Panc1 (cell line): Measurements from ENCODE around the gene KRIT1. TPM values are rescaled to one million over a fixed set of nuclear protein-coding genes. Genes with fewer than 3 reads are reported as not detected.

Experiments used
- ATAC-seq: fragments of 200-7000 bp; cut with Tn5 transposase; 2 replicates; pipeline ENCODE4 v1.9.1; 2020; ENCODE audit warnings: mild to moderate bottlenecking, moderate library complexity
- BruUV-seq: library from RNA; stranded (reverse); fragments of 400-500 nt; replicated peaks from 2 replicates; lab custom pipeline; 2021; lab: Mats Ljungman, UMichigan
- CTCF ChIA-PET: fragments of 300-600 bp; sonication (Branson Sonifier 250); formaldehyde crosslinking; loops from one replicate; lab custom pipeline; 2022; ENCODE audit warnings: antibody characterized with exemption; lab: Charles Lee
- POLR2A ChIA-PET: fragments of 300-600 bp; sonication (Branson Sonifier 250); formaldehyde crosslinking; loops from one replicate; lab custom pipeline; 2022; ENCODE audit warnings: antibody characterized with exemption; lab: Charles Lee
- DNase-seq: peaks from one replicate; pipeline ENCODE4 v3.0.0-alpha.2; 2010; ENCODE audit warnings: low read depth, low spot score
- H3K27ac ChIP-seq: 2 replicates; pipeline ENCODE4 v1.5.1; 2011; ENCODE audit warnings: mild to moderate bottlenecking, low read length, inconsistent platforms
- H3K27me3 ChIP-seq: fragments of 200-500 bp; sonication (Bioruptor generic); 2 replicates; pipeline ENCODE4 v1.6.0; 2014; ENCODE audit warnings: low read length, inconsistent platforms; ENCODE audit not compliant: control insufficient read depth, insufficient read depth
- H3K36me3 ChIP-seq: fragments of 200-500 bp; sonication (Bioruptor generic); 2 replicates; pipeline ENCODE4 v1.5.1; 2014; ENCODE audit warnings: inconsistent platforms, mild to moderate bottlenecking, low read length, moderate library complexity; ENCODE audit not compliant: control insufficient read depth, insufficient read depth
- H3K4me1 ChIP-seq: 2 replicates; pipeline ENCODE4 v1.5.1; 2011; ENCODE audit warnings: inconsistent platforms, mild to moderate bottlenecking, low read length, moderate library complexity; ENCODE audit not compliant: control insufficient read depth, insufficient read depth
- H3K4me3 ChIP-seq, 2 experiments: 2 replicates each; pipeline ENCODE4 v1.5.1; 2011 to 2012; ENCODE audit warnings: low read depth in 2 of 2, low read length in 2 of 2, mild to moderate bottlenecking in 2 of 2, inconsistent platforms in 1 of 2, moderate library complexity in 1 of 2
- H3K9me3 ChIP-seq: fragments of 200-500 bp; sonication (Bioruptor generic); 2 replicates; pipeline ENCODE4 v1.5.1; 2014; ENCODE audit warnings: low read depth, mild to moderate bottlenecking, inconsistent platforms, low read length, moderate library complexity; ENCODE audit not compliant: control insufficient read depth, insufficient read depth
- CTCF ChIP-seq: fragments of 450-650 bp; IDR thresholded peaks from 2 replicates; pipeline ENCODE4 v1.5.1; 2017; ENCODE audit warnings: mild to moderate bottlenecking
- POLR2AphosphoS5 ChIP-seq: IDR thresholded peaks from 2 replicates; pipeline ENCODE4 v1.6.1; 2012; ENCODE audit warnings: mild to moderate bottlenecking, low read depth, low read length, moderate library complexity
- REST ChIP-seq, 2 experiments: IDR thresholded peaks; 2 replicates each; pipeline ENCODE4 v1.6.1; 2011 to 2012; ENCODE audit warnings: low read depth in 2 of 2, control low read depth in 1 of 2, low read length in 1 of 2, mild to moderate bottlenecking in 1 of 2, moderate library complexity in 1 of 2; ENCODE audit not compliant: insufficient read depth in 1 of 2
- SIN3A ChIP-seq: IDR thresholded peaks from 2 replicates; pipeline ENCODE4 v1.6.1; 2012; ENCODE audit warnings: low read depth, mild to moderate bottlenecking, low read length, moderate library complexity, borderline replicate concordance; ENCODE audit not compliant: insufficient read depth
- TCF7L2 ChIP-seq: IDR thresholded peaks from 2 replicates; pipeline ENCODE4 v1.6.1; 2011; ENCODE audit warnings: mild to moderate bottlenecking, low read depth, low read length, inconsistent platforms
- in situ Hi-C: cut with HindIII; loops from 2 replicates; pipeline ENCODE4 v1.10.0; 2016; ENCODE audit warnings: low sequenced_read_pairs, low pct_unique_long_range_greater_than_20kb
- intact Hi-C: fragments of 100-400 bp; cut with micrococcal nuclease; formaldehyde crosslinking; loops from one replicate; pipeline ENCODE4 v1.10.0; 2022; ENCODE audit not compliant: unreplicated experiment
- total RNA-seq: library from RNA; stranded (reverse); gene quantifications from one replicate; pipeline ENCODE4 v1.2.1, GENCODE V29; 2021; ENCODE audit not compliant: unreplicated experiment

The KRIT1 gene
- total RNA-seq, 1 experiment from 2014 or later, result 50.1 TPM

GRCh38 chr7:92155108-92155739 lies 90.5 kb downstream of the KRIT1 start:
- ChIA-PET POLR2A (no interaction called here), CTCF (no interaction called here)
- no peaks in the 10 kb centered on the region for H3K9me3 ChIP-seq
- H3K27me3 ChIP-seq, result no peaks in the 10 kb centered on the region; the same call in 1 of the 2 replicates
- BruUV-seq, result no TSS peak
- intact Hi-C loops (no loop called here), in situ Hi-C loops (no loop called here)
- DNase-seq, result no peak
- TF ChIP-seq REST (IDR thresholded peaks at IDR 0.05; ENCODE audit: insufficient read depth in 1 of 2, low read depth in 2 of 2, low read length in 1 of 2) (no peak), TCF7L2 (no peak), CTCF (no peak), POLR2AphosphoS5 (no peak), SIN3A (no peak)
- no peaks in the 10 kb centered on the region for H3K4me1 ChIP-seq
- no peak overlapping the region for H3K27ac ChIP-seq
- no peaks in the 10 kb centered on the region for H3K36me3 ChIP-seq
- ATAC-seq, result no peak
- H3K4me3 ChIP-seq, result no peak overlapping the region

DNA sequence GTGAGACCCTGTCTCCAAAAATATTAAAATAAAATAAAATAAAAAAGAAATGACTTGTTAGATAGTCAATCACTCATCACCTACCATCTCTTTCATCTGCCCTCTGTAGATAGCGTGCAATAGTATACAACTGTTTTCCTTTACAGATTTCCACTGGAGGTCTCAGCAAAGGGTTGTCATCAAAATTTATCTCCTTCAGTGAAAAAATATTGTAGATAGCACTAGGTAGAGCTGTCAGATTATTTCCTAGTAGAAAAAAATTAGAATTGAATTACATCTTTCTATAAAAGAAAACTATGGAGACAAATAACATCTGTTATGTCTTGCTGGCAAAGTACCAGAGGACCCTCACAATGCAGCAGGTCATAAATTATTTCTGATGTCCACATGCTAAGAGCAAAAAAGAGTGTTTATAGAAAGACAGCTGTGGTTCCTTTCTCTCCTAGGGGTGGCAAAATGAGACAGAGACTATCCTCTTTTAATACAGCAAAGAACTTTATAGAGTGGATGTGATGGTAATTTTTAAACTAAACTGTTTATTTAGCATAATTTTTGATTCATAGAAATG lies 95.2 kb downstream of the KRIT1 start:
- H3K36me3 ChIP-seq, result no peaks in the 10 kb centered on the region
- no peaks in the 10 kb centered on the region for H3K9me3 ChIP-seq
- no peak overlapping the region for H3K4me3 ChIP-seq
- DNase-seq, result no peak
- no peak for TF ChIP-seq CTCF
- no peak for TF ChIP-seq POLR2AphosphoS5
- TF ChIP-seq SIN3A, result no peak
- TF ChIP-seq TCF7L2, result no peak
- no peaks in the 10 kb centered on the region for H3K4me1 ChIP-seq
- CTCF ChIA-PET, result no interaction called here
- intact Hi-C loops, result no loop called here
- no peak for ATAC-seq
- no TSS peak for BruUV-seq
- in situ Hi-C loops, result no loop called here
- POLR2A ChIA-PET, result no interaction called here
- no peaks in the 10 kb centered on the region; the same call in 1 of the 2 replicates for H3K27me3 ChIP-seq
- H3K27ac ChIP-seq, result no peak overlapping the region
